ENCODE data around the gene CPTP.

CPTP gene

GRCh38 chr1:1319646-1319941 is 5.0 kb upstream of the CPTP start:
- no peak for DNase-seq (ENCODE audit: low spot score)

- no peak for DNase-seq (ENCODE audit: low spot score)
These were observed 3.7 kb upstream of the CPTP start for GRCh38 chr1:1320666-1321448.

GRCh38 chr1:1321477-1321876 is 3.1 kb upstream of the CPTP start:
- no peak for DNase-seq (ENCODE audit: low spot score)

- DNase-seq (ENCODE audit: low spot score) = no peak
These were observed 2.2 kb upstream of the CPTP start for GRCh38 chr1:1322418-1322817.

- DNase-seq (ENCODE audit: low spot score) = no peak
These were observed 1.6 kb upstream of the CPTP start for GRCh38 chr1:1322952-1323351.

- no peak for DNase-seq (ENCODE audit: low spot score)
These were observed 498 bp upstream of the CPTP start for GRCh38 chr1:1324084-1324523.

GRCh38 chr1:1325288-1326074 is 879 bp downstream of the CPTP start:
- no peak for DNase-seq (ENCODE audit: low spot score)

GRCh38 chr1:1326075-1326605 is 1.5 kb downstream of the CPTP start:
- DNase-seq (ENCODE audit: low spot score) = no peak

- DNase-seq (ENCODE audit: low spot score) = no peak
These were observed 2.7 kb downstream of the CPTP start for GRCh38 chr1:1327291-1327690.

GRCh38 chr1:1328254-1328653 is 3.7 kb downstream of the CPTP start:
- DNase-seq (ENCODE audit: low spot score) = no peak

- no peak for DNase-seq (ENCODE audit: low spot score)
These were observed 5.0 kb downstream of the CPTP start for GRCh38 chr1:1329304-1330210.

GRCh38 chr1:1330366-1331067 is 5.9 kb downstream of the CPTP start:
- no peak for DNase-seq (ENCODE audit: low spot score)

- DNase-seq (ENCODE audit: low spot score) = no peak
These were observed 6.7 kb downstream of the CPTP start, which contains the start of gene TAS1R3 for GRCh38 chr1:1331068-1331965. TAS1R3 (plus strand) TSS chr1:1331280; CDS start chr1:1331346, 66 bp downstream.

- no peak for DNase-seq (ENCODE audit: low spot score)
These were observed 7.6 kb downstream of the CPTP start for GRCh38 chr1:1332031-1332755.

GRCh38 chr1:1332774-1333480 is 8.3 kb downstream of the CPTP start:
- DNase-seq (ENCODE audit: low spot score) = no peak

- no peak for DNase-seq (ENCODE audit: low spot score)
These were observed 9.1 kb downstream of the CPTP start for GRCh38 chr1:1333551-1334241.

GRCh38 chr1:1334835-1335234 is 10.2 kb downstream of the CPTP start:
- no peak for DNase-seq (ENCODE audit: low spot score)

GRCh38 chr1:1335283-1335682 is 10.7 kb downstream of the CPTP start:
- DNase-seq (ENCODE audit: low spot score) = no peak
